HuH-7 (cell line): ENCODE data around the gene SACM1L.
"Not testable (repeated sequence)": the region's sequence is repeated elsewhere in the genome, so short reads cannot be mapped to it uniquely, and the experiment has no call there.

ENCODE experiments used
- DNase-seq: peaks from one replicate; pipeline ENCODE4 v3.0.0; 2011; ENCODE audit warnings: low spot score

SACM1L gene

DNA sequence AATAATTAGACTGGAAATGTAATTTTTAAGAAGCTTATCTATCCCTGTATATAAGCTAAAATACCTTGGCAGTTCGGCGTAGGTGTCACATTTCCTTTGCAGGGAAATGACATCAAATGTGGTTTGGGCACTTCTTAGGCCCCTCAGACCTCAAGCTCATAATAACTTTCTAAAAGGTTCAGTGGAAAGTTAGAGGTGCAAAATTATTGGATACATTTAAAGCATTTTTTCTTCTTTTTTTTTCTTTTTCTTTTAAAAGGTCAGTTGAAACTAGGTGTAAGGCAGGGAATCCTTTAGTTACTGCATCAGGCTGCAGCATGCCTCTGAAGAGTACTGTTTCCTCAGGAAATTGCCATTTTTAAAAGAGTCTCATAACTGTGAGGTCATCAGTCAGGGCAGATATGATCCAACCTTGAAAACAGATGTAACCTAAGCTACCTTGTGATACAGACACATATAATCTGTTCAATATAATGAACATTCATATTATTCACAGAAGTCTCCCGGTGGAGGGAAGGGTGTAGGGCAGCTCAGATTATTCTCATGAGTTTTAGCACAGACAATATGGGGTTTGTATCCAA lies 4.8 kb downstream of the SACM1L start:
- peak; percentile 17 for DNase-seq

DNA sequence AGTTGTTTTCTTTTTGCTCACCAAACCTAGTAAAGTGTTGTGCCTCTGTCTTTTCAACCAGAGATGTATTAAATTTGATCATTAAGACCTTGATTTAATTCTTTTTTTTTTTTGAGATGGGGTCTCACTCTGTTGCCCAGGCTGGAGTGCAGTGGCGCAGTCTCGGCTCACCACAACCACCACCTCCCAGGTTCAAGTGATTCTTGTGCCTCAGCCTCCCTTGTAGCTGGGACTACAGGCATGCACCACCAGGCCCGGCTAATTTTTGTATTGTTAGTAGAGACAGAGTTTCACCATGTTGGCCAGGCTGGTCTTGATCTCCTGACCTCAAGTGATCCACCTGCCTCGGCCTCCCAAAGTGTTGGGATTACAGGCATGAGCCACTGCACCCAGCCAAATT lies 6.0 kb downstream of the SACM1L start:
- DNase-seq, result not testable (repeated sequence)

DNA sequence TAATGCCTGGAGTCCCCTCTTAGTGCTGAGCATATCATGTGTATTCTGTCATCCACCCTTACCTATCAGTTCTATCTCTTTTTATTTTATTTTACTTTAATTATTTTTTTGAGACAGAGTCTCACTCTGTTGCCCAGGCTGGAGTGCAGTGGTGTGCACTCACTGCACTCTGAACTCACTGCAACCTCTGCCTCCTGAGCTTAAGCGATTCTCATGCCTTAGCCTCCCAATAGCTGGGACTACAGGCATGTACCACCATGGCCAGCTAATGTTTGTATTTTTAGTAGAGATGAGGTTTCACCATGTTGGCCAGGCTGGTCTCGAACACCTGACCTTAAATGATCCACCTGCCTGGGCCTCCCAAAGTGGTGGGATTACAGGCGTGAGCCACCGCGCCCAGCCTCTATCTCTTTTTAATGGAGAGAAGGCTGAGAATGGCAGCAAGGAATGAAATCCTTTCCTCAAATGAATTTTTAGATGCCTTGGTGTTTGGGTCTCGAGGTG lies 11.4 kb downstream of the SACM1L start:
- no peak for DNase-seq

DNA sequence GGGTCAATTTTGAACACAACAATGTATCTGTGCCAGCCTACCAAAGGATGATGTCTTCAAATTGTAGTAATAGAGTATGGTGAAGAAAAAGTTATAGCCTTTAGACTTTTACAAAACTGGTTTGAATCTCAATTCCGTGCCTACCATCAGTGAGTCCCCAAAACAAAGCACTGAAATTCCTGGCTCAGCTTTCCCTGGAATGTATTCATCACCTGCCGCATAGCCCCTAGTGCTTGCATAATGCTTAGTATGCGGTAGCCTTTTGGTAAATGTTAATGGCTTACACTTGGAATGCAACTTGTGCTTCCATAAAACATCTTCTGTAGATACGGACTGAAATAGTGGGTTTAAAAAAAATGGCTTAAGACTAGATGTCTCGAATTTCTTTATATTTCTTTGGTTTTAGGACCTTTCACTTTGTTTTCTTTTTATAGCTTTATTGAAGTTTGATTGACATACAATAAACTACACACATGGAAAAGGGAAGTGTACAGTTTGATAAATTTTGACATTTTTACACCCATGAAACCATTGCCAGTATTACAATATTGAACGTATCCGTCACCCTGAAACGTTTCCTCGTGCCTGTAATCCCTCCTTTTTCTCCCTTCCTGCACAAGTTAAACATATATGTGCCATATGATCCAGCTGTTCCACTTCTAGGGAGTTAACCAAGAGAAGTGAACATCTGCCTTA lies 12.1 kb downstream of the SACM1L start:
- DNase-seq, result no peak

DNA sequence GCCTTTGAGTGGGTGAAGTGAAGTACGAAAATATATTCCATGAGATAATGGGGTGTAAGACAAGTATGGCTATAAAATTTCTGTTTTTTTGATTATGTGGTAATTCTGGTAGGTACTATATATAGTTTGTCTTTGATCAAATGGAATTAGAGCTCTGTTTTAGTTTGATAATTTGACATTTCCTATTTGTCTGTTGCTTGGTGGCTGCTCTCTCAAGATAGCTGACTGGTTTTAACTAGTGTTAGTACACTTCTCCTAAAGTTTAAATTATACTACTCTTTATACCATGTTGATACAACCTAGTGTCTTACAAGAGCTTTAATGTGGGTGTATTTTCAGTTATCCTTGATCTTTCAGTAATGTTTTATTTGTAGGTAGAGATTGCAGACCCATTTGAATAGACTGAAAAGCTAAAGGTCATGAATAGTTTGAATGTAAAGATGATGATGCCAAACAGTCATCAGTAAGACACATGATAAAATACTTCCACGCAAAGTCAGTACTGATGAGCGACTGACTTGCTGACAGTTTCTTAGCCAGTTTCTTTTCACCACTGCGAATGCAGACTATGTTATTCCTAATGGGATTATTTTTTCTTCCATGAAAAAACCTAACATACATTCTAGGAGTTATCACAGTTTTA lies 15.2 kb downstream of the SACM1L start:
- no peak for DNase-seq

DNA sequence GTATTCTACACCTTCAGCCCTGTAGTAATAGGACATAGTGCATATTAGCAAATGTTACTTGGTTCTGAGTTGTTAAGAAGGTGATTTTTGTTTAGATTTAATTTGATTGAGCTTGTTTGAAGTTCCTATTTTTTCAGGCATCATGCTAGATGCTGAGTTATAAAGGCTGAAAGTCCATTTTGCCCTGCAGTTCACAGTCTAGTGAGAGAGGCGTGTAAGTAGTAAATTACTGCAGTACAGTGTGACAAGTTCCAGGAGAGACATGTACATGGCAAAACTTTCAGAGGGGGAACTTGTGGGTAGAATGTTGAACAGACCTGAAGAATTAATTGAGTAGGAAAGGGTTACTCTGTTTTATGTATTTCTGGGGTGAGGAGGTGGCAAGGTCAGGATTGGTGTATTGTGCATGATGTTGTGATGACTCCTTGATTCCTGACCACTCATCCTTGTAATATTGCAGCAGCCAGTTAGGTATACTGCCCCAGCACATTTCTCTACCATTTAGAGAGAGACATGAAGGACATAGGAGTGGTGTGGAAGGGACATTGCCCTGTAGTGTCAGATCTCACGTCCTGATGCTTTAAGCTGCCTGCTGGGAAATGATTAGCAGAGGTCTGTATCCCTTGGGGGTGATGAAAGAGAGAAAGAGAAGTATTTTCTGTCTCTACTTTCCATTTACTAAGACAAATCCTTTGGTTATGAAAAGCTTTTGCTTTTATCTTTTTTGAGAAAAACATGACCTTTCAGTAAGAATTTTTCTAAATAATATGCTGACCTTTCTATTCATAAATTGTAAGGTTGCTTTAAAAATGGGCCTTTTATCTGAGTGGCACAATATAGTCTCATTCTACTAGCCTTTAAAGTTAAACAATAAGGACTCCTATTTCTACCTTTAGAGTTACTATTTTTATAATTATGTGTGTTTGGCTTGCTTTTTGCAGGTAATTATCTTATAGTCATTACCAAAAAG lies 16.9 kb downstream of the SACM1L start:
- no peak for DNase-seq

DNA sequence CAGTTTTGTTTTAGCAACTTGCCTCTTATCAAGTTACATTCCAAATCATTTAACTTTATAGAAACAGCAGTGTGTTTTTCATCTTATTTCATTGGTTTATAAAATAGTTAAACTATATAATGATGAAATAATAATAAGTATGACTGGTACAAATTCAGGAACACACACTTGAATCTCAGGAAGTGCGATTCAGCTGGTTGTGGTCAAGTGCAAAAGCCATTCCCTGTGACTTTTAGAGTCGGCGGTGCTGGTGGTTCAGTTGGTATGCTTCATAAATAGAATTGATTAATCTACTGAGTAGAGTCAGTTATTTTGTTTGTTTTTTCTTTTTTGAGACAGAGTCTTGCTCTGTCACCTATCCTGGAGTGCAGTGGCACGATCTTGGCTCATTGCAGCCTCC lies 22.7 kb downstream of the SACM1L start:
- DNase-seq, result no peak

DNA sequence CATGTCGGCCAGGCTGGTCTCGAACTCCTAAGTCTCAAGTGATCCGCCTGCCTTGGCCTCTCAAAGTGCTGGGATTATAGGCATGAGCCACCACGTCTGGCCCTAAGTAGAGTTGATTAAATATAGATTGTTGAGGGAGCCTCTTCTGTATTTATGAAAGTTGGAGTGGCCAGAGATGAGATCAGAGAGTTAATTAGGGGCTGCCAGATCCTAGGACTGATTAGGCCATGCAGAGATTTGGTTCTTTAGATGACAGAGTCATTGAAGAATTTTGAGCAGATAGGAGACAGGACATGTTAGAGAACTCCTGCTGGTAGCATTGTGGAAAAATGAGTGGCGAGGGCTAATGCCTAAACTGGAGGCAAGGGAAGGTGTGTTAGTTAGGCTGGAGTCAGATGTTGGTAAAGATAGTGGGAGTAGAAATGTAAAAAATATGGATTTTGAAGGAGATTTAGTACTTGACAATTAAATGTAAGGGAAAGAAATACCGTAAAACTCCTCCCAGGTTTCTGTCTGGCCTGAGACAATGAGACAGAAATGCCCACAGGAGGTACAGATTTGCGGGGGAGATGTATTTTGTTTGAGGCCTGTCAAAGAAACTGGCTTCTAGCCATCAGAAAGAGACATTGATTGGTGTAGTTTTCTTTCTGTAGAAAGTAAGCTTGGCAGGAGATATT lies 23.4 kb downstream of the SACM1L start:
- no peak for DNase-seq

DNA sequence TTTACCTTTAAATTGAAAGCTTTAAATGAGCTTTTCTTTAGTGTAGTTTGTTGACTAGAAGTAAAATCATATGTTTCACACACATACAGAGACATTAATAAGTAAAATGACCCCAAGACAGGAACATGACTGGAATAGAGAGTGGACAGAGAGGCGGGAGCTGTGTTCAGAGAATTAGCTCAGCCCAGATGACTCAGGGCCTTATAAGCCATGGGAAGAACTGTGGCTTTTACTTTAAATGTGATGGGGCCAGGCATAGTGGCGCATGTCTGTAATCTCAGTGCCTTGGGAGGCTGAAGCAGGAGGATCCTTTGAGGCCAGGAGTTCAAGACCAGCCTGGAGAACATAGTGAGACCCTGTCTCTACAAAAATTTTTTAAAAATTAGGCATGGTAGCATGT lies 26.7 kb downstream of the SACM1L start:
- DNase-seq, result no peak

DNA sequence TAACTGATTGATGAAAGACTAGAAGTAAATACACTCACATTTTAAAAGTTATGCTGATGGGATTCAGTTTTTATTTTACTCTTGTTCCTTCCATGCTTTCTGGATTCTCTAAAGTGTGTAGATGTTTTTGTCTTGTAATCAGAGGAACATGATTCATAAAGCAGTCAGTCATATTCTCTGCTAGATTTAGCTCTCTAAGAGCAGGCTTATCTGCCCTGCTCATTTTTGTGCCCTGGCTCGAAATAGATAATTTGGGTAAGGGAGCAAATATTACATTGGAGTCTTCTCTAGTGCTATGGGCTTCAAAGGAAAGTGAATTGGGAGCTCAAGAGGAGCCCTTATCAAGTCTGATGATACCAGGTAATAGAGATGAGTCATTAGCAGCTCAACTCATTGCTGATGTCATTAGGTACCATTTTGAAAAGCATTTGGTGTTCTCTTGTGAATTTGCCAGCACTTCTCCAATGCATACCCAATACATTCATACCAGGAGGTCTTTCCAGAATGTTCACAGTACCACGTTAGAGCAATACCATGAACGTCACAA lies 27.7 kb downstream of the SACM1L start:
- DNase-seq, result no peak

DNA sequence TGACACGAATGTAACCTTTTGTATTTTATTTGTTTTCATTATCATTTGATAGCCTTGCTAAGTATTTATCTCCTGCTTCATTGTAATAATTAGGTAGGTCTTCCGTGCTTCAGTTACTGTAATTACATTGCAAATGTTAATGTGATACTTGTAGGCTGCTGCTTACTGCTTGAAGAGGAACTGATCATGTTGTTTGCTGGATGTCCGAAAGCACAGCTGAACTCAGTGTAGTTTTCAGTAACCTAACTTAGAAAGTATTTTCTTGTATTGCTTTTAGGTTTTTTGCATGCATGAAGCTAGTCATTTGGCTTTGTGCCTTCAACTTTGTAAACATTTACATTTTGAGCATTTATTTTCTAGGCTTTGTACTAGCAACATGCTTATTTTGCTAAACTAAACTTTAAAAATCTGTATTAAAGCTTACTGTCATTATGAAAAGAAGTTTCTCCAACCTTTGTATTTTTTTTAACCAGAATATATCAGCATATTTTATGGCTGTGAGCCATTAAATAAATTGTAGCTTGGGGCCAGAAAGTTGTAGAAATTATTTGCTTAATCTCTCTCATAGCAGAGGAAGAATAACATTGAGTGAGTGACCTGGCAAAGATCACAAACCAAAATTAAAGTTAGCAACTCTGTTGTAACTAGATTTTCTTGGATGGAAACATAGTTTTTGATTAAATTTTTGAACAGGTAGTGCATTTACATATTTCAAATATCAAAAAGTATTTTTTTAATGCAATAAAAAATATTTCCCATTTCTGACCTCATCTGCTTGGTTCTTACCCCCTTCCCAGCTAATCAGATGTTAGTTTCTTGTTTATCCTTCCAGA lies 30.7 kb downstream of the SACM1L start:
- DNase-seq, result no peak

DNA sequence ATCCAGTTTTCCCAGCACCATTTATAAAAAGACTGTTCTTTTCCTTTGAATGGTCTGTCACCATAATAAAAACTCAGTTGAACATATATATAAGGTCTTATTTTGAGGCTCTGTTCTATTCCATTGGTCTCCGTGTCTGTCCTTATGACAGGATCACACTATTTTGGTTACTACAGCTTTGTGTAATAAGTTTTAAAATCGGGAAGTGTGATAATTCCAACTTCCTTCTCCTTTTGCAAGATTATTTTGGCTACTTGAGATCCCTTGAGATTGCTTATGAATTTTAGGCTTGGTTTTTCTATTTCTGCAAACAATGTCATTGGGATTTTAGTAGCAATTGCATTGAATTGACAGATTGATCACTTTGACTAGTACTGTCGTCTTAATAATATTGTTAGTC lies 35.7 kb downstream of the SACM1L start:
- DNase-seq, result no peak

DNA sequence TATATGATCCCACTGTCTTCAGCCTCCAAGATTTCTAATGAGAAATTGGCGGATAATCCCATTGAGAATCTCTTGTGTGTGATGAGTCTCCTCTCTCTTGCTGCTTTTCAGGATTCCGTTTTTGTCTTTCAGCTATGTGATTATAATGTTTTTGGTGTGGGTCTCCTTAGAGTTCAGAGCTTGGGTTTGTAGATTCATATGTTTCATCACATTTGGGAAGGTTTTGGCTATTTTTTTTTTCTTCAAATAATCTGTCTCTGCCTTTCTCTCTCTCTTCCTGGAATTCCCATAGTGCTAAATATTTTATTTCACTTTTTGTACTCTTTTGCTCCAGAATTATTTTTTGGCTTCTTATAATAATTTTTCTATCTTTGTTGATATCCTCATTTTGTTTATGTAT lies 40.4 kb downstream of the SACM1L start:
- DNase-seq, result no peak

DNA sequence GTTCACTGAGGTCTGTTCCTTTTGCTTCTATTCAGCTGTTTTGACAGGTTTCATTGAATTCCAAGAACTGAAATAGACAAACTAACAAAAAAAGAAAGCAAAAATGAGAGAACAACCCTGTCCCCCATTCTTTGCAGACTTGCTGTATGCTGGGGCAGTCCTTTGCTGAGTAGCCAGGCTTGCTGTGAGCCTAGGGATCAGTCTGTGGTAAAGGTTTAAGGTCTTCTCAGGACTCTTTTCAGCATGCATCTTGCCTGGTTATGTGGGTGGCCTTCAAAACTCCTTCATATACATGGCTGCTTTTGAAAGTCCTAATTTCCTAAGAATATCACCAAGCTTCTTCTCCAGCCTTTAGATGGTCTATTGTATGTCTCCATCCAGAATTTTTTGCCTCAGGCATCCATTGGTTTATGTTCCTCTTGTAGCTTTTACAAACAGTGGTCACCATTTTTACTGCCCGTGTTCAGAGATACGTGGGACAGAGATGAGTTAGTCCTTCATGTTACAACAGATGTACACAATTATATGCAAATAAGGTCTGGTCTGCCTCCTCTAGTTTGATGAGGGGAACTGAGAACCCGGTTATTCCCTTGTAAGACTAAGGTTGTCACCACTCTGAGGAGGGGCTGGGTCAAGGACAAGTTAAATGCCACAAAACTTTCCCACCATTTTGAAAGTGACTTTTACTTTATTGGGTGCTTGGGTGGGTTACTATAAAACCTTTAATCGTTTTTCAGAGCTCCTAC lies 41.4 kb downstream of the SACM1L start:
- no peak for DNase-seq

DNA sequence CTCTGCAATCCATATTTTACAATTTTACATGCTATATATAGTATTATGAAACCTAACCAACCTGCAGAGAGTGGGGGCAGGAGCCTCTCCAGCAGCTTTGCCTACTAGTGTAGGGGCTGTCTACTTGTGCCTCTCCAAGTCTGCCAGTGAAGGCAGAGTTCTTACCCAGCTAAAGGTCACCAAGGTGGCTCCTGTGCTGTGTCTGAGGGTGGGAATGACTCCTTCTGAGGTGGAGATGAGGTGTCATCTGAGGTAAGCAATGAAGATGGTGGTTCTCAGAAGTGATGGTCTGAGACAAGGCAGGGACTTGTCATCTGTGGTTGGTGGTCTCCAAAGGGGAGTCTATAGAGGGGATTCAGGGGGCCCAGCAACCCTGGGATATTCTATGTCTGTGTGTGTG lies 47.5 kb downstream of the SACM1L start:
- no peak for DNase-seq

DNA sequence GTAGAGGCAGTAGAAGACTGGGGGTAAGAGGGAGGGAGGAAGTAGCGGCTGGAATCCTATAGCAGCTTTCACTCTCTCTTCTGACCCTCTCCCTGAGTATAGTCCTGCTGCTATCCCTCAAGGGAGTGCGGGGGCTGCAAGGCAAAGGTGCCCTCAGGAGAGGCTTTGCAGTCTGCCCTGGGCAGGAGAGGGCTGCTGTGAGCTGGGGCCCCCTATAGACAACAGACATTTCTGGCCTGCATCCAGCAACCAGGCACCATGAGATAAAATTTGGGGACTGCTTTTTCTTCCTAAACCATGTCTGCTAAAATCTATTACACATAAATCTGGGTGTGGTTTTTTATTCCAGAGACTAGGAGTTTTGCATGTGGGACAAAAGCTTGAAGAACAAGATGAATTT lies 48.0 kb downstream of the SACM1L start:
- DNase-seq, result no peak

DNA sequence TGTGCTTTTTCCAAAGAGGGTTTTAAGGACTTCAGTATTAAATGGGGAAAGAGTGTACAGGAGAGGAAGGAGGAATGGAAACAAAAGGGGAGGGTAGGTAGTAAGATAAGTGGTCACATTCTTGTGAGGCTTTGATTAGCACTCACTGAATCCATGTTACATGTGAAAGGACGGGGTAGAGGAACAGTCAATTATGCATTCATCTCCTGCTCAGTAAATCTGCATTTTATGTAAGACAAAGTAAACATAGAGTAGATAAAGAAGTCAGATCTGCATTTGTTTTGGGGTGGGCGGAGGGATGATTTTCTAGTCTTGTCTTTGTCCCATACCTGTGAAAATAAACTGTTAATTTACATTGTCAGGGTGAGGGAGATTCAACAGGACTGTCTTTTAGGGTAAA lies 50.8 kb downstream of the SACM1L start:
- DNase-seq, result no peak

DNA sequence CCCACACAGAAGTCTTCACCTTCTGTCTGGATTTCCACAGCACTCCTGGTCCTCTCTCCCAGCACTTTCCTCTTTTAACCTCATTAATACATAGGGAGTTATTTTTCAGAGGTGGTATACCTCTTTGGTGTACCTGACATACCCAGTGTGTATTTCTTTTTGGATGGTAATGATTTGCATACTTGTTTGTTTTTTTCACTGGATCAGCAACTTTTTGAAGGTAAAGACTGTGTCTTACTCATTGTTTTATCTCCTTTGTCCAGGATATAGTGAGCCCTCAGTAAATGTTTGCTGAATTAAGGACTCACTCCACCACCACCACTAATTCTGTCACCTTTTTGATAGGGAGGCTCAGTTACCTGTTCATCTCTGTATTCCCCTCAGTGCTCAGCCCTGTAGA lies 52.1 kb downstream of the SACM1L start:
- DNase-seq, result no peak

DNA sequence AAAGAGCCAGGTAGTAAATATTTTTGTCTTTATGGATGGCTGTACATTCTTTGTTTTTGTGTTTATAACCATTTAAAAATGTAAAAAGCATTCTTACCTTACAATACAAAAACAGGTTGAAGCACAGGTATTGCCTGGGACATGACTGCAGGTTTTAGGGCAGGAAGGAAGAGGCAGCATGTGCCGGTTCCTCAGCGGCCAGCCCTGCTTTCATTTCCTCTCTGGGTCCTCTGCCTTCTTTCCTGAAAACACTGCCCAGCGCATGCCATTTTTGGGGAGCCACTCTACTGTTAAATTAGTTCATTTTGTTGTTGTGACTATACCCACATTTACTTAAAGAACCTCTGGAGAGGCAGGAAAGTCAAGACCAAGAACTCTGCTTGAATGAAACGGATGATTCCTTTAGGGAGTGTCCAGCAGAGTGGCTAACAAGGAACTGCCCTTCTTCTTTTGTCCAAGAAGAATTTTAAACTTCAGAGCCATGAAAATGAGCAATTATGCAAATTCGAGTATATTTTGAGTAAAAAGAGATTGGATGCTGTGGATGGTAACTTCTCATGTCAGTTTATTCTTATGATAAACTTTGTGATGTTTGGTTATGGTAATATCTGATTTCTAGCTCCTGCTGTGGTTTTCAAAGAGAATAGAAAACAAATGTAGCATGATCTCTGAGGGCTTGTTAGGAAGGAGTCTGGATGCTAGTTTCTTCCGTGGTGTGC lies 52.7 kb downstream of the SACM1L start:
- DNase-seq, result no peak
